HUES6 (cell line): ENCODE measurements around the gene ADRA2B.
"Not testable (repeated sequence)": the region's sequence is repeated elsewhere in the genome, so short reads cannot be mapped to it uniquely, and the experiment has no call there.

ENCODE experiments used
- H3K27ac ChIP-seq: 2 replicates; pipeline ENCODE4 v1.7.0; 2013; ENCODE audit warnings: low read depth, mild to moderate bottlenecking, low read length, inconsistent platforms
- H3K27me3 ChIP-seq: 2 replicates; pipeline ENCODE4 v1.6.1; 2013; ENCODE audit warnings: low read length; ENCODE audit not compliant: control insufficient read depth, insufficient read depth
- H3K36me3 ChIP-seq: 2 replicates; pipeline ENCODE4 v1.6.1; 2013; ENCODE audit warnings: low read length; ENCODE audit not compliant: control insufficient read depth, insufficient read depth
- H3K4me1 ChIP-seq: 2 replicates; pipeline ENCODE4 v1.6.1; 2013; ENCODE audit warnings: low read length; ENCODE audit not compliant: control insufficient read depth, insufficient read depth
- H3K4me3 ChIP-seq: 2 replicates; pipeline ENCODE4 v1.5.1; 2013; ENCODE audit warnings: low read depth, low read length
- H3K9ac ChIP-seq: one replicate; pipeline ENCODE4 v1.6.1; 2013; ENCODE audit warnings: mild to moderate bottlenecking, low read length
- H3K9me3 ChIP-seq: 2 replicates; pipeline ENCODE4 v1.6.1; 2013; ENCODE audit warnings: low read depth, low read length; ENCODE audit not compliant: control insufficient read depth, insufficient read depth

ADRA2B gene

GRCh38 chr2:96116424-96116878 lies at the start of gene ADRA2B:
ADRA2B (minus strand) TSS chr2:96116571; CDS start chr2:96116149, 422 bp downstream.
- H3K9ac ChIP-seq: no peak within 1 kb of the TSS

GRCh38 chr2:96164459-96165184 lies 48.3 kb upstream of the ADRA2B start:
- Histone ChIP-seq H3K36me3 (no peaks in the 10 kb centered on the region), H3K9ac (no peak overlapping the region), H3K27me3 (no peaks in the 10 kb centered on the region), H3K9me3 (no peaks in the 10 kb centered on the region), H3K4me1 (no peaks in the 10 kb centered on the region; the same call in 1 of the 2 replicates), H3K27ac (no peak overlapping the region), H3K4me3 (no peak overlapping the region)

More at GRCh38 chr2:96116424-96116878, at the start of gene ADRA2B:
- Histone ChIP-seq H3K4me1 (peaks cover 11% of the 10 kb centered on the region), H3K27me3 (peaks cover 70% of the 10 kb centered on the region), H3K27ac (no peak within 1 kb of the TSS), H3K36me3 (no peaks in the 10 kb centered on the region), H3K9me3 (no peaks in the 10 kb centered on the region), H3K4me3 (peak within 1 kb of the TSS; percentile 66)

GRCh38 chr2:96163768-96164429 lies 47.5 kb upstream of the ADRA2B start:
- no peak overlapping the region for H3K9ac ChIP-seq
- no peaks in the 10 kb centered on the region for H3K27me3 ChIP-seq
- no peak overlapping the region for H3K27ac ChIP-seq
- H3K9me3 ChIP-seq: no peaks in the 10 kb centered on the region
- no peaks in the 10 kb centered on the region for H3K36me3 ChIP-seq
- no peak overlapping the region for H3K4me3 ChIP-seq
- H3K4me1 ChIP-seq: no peaks in the 10 kb centered on the region; the same call in 1 of the 2 replicates

GRCh38 chr2:96163415-96163767 lies 47.0 kb upstream of the ADRA2B start:
- Histone ChIP-seq H3K9me3 (no peaks in the 10 kb centered on the region), H3K4me3 (no peak overlapping the region), H3K27ac (no peak overlapping the region), H3K36me3 (no peaks in the 10 kb centered on the region), H3K4me1 (no peaks in the 10 kb centered on the region; the same call in 1 of the 2 replicates), H3K9ac (no peak overlapping the region), H3K27me3 (no peaks in the 10 kb centered on the region)

- Histone ChIP-seq H3K4me3 (no peak overlapping the region), H3K27ac (no peak overlapping the region), H3K9ac (no peak overlapping the region)
Observed at GRCh38 chr2:96161898-96162297, 45.5 kb upstream of the ADRA2B start.

GRCh38 chr2:96160366-96160765 lies 44.0 kb upstream of the ADRA2B start:
- H3K4me1 ChIP-seq: peaks cover 10% of the 10 kb centered on the region; the same call in 1 of the 2 replicates
- not testable (repeated sequence) for H3K9me3 ChIP-seq, H3K27me3 ChIP-seq, H3K36me3 ChIP-seq, H3K9ac ChIP-seq, H3K4me3 ChIP-seq, H3K27ac ChIP-seq

More at GRCh38 chr2:96161898-96162297, 45.5 kb upstream of the ADRA2B start:
- H3K4me1 ChIP-seq: peaks cover 10% of the 10 kb centered on the region; the same call in 1 of the 2 replicates
- no peaks in the 10 kb centered on the region for H3K36me3 ChIP-seq
- no peaks in the 10 kb centered on the region for H3K27me3 ChIP-seq
- H3K9me3 ChIP-seq: no peaks in the 10 kb centered on the region

- Histone ChIP-seq H3K36me3 (no peaks in the 10 kb centered on the region), H3K4me1 (peaks cover 10% of the 10 kb centered on the region; the same call in 1 of the 2 replicates), H3K4me3 (no peak overlapping the region), H3K9ac (no peak overlapping the region), H3K9me3 (no peaks in the 10 kb centered on the region), H3K27ac (no peak overlapping the region), H3K27me3 (no peaks in the 10 kb centered on the region)
Observed at GRCh38 chr2:96159084-96159830, 42.9 kb upstream of the ADRA2B start.

GRCh38 chr2:96158554-96158940 lies 42.2 kb upstream of the ADRA2B start:
- H3K4me1 ChIP-seq: peaks cover 10% of the 10 kb centered on the region; the same call in 1 of the 2 replicates
- H3K27me3 ChIP-seq: no peaks in the 10 kb centered on the region
- no peak overlapping the region for H3K4me3 ChIP-seq
- no peak overlapping the region for H3K27ac ChIP-seq
- H3K36me3 ChIP-seq: no peaks in the 10 kb centered on the region
- no peak overlapping the region for H3K9ac ChIP-seq
- no peaks in the 10 kb centered on the region for H3K9me3 ChIP-seq

GRCh38 chr2:96157649-96158553 lies 41.5 kb upstream of the ADRA2B start:
- H3K4me3 ChIP-seq: no peak overlapping the region
- no peak overlapping the region for H3K27ac ChIP-seq

GRCh38 chr2:96156926-96157648 lies 40.7 kb upstream of the ADRA2B start:
- H3K4me3 ChIP-seq: no peak overlapping the region
- H3K9ac ChIP-seq: no peak overlapping the region
- no peak overlapping the region for H3K27ac ChIP-seq
- no peaks in the 10 kb centered on the region for H3K9me3 ChIP-seq
- H3K27me3 ChIP-seq: no peaks in the 10 kb centered on the region
- H3K4me1 ChIP-seq: peaks cover 15% of the 10 kb centered on the region; the same call in 1 of the 2 replicates
- no peaks in the 10 kb centered on the region for H3K36me3 ChIP-seq

More at GRCh38 chr2:96157649-96158553, 41.5 kb upstream of the ADRA2B start:
- Histone ChIP-seq H3K9ac (no peak overlapping the region), H3K27me3 (no peaks in the 10 kb centered on the region), H3K4me1 (peaks cover 10% of the 10 kb centered on the region; the same call in 1 of the 2 replicates), H3K36me3 (no peaks in the 10 kb centered on the region), H3K9me3 (no peaks in the 10 kb centered on the region)
